ENCODE measurements around the gene TPSB2. TPM values are rescaled to one million over a fixed set of nuclear protein-coding genes. Genes with fewer than 3 reads are reported as not detected.
"Not testable (repeated sequence)": the region's sequence is repeated elsewhere in the genome, so short reads cannot be mapped to it uniquely, and the experiment has no call there.

Gene TPSB2
- total RNA-seq, 1 donor from 2014 or later = not detected

DNA sequence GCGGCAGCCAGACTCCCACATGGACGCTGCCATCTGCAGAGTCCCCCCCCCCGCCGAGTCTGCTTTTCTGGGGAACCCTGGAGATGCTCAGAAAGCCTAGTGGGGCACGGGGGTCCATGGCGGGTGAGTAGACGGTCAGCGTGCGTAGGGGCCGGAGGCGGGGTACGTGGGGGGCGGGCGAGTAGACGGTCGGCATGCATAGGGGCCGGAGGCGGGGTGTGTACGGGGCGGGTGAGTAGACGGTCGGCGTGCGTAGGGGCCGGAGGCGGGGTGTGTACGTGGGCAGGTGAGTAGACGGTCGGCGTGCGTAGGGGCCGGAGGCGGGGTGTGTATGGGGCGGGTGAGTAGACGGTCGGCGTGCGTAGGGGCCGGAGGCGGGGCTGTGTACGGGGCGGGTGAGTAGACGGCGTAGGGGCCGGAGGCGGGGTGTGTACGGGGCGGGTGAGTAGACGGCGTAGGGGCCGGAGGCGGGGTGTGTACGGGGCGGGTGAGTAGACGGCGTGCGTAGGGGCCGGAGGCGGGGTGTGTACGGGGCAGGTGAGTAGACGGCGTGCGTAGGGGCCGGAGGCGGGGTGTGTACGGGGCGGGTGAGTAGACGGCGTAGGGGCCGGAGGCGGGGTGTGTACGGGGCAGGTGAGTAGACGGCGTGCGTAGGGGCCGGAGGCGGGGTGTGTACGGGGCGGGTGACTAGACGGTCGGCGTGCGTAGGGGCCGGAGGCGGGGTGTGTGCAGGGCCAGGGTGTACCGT is 44.4 kb downstream of the TPSB2 start:
- DNase-seq (ENCODE audit: extremely low read depth, low read depth, low spot score) = not testable (repeated sequence)

DNA sequence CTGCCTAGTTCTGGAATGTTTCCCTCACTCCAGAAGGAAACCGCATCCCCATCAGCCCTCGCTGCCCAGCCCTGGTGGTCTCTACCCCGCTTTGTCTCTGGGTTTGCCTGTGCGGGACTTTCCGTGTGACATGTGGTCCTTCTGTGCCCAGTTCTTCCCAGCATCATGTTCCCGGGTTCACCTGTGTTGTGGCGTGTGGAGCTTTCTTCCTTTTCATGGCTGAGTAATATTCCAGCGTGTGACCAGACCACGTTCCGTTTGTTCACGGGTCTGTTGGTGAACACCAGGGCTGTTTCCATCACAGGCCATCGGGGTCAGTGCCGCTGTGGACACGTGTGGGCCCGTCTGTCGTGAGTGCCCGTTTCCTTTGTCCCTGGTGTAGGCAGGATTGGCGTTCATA is 45.0 kb downstream of the TPSB2 start:
- no peak for DNase-seq (ENCODE audit: extremely low read depth, low read depth, low spot score)

DNA sequence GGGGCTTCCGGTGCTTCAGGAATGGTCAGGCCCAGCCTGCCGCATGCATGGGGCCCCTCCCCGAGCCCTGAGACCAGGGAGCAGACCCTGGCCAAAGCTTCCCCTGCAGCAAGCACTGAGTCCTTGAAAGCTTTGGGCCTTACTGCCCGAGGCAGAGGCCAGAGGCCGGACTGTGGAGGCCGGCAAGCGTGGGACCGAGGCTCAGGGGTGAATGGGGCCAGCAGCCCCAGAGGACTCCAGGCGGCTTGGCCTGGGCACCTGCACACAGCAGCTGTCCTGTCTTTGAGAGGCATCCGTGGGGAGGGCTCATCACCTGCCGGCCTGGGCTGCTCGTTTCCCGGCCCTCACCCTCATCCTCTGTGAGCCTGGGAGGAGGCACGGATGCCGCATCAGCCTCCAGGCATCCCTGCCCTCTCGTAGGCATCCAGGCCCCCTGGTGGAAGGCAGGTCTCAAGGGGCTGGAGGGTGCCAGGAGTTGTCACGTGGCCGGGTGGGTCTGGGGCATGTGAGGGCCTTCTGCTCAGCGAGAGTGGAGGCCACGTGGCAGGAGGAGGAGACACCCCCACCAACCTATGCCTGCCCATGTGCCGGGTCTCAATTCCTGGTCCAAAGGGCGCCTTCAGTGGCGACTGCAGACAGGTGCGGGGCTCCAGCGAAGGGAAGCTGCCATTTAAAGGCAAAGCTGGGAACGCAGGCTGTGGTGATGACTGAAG is 45.7 kb downstream of the TPSB2 start:
- DNase-seq (ENCODE audit: extremely low read depth, low read depth, low spot score) = no peak

- DNase-seq (ENCODE audit: extremely low read depth, low read depth, low spot score) = no peak
These were observed 46.8 kb downstream of the TPSB2 start for GRCh38 chr16:1182950-1183907.

DNA sequence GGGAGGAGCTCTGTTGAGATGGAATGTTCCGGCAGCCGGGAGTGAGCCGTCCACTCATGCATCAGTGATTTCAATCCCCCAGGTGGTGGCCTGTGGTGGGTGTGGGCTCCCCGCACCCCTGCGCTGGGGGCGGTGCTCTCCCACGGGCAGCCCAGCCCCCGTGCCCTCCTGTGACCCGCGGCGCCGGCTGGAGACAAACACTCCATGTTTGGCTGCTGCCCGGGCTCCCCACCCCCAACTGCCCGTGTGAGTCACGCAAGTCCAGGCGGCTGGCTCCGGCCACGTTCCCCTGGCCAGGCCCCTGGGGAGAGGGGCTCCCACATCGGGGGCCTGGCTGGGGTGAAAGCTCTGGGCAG is 47.7 kb downstream of the TPSB2 start:
- no peak for DNase-seq (ENCODE audit: extremely low read depth, low read depth, low spot score)

DNA sequence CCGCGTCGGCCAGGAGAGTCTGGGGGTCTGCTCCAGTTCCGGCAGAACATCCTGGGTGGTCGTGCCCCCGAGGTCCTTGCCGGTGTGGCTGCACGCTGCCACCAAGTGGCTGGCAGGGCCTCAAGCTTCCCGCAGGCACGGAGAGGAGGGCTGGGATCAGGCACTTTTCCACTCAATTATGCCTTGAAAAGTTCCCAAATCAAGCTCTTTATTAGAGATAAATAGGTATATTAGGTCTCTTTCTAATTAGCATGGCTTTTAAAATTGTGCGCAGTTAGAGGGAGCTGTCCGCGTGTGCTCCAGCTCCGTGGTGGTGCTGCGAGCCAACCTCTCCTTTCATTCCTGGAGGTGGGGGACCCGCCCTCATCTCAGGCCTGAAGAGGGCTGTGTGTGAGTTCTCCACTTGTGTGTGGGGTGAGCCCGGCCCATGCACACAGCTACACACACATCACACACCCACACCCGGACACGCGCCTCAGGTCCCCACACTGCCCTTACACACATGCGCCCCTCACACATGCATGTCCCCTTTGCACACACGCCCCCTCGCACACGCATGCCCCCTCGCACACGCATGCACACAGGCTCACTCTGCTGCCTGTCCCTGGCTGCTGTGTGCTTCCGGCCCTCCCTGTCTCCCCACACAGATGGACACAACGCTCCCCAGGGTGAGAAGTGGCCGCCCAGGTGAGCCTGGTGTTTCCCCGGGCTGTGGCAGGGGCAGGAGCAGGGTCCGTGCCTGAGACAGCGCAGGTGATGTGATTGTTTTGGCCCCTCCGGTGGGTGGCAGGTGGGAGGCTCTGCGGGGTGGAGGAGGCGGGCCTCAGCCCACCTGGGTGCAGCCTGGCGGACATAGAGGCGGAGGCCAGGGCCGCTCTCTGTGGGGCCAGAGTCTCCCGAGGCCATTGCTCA is 48.3 kb downstream of the TPSB2 start:
- DNase-seq (ENCODE audit: extremely low read depth, low read depth, low spot score) = no peak

DNA sequence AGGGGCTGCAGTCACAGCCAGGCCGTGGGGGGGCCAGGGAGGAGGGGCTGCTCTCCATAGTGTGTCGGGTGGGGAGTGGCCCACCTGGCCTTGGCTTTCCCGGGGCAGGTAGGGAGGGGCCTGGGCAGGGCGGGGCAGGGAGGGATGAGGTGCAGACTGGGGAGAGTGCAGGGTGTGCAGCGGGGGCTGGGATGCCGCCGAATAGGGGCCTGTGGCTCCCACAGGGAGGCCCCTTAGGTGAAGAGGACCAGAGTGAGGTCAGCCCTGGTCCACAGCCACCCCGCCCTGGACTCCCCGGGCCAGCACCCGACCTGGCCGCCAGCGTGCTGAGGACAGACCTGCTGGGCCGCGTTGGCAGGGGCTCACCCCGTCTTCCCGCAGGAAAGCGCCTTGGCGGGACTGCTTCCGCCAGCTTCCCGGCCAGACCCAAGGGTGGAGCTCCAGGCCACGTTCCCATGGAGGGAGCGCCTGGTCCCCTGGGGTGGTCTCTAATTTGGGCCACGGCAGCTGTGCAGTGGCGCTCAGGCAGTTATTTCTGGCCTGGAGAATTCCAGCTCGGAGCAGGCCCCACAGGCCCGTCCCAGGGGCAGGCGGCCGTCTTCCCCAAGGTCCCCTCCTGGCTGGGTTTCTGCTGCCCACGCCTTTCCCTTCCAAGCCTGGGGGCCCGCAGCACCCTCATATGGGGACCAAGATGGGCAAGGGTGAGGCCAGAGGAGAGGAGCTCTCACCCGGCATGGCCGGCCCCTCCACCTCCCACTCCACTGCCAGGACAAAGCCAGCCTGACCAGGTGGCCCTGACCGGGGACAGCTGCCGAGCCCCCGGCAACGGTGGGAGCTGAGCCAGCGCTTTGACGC is 49.2 kb downstream of the TPSB2 start:
- no peak for DNase-seq (ENCODE audit: extremely low read depth, low read depth, low spot score)

Other genes with a start within 250 kb of the TPSB2 start
- gene SOX8, start 248.4 kb downstream of the TPSB2 start, total RNA-seq = 0.06 and 0.19 TPM in 2 replicates
- not detected in 2 replicates for gene SSTR5, start 157.4 kb downstream of the TPSB2 start, total RNA-seq
- gene C1QTNF8, start 133.9 kb downstream of the TPSB2 start, total RNA-seq = not detected in 2 replicates
- gene CACNA1H, start 77.1 kb downstream of the TPSB2 start, total RNA-seq = 0.15 and 1.3 TPM in 2 replicates
- not detected in 2 replicates for gene TPSG1, start 4.9 kb downstream of the TPSB2 start, total RNA-seq
- gene TPSAB1, start 10.5 kb upstream of the TPSB2 start, total RNA-seq = not detected in 2 replicates
- not detected in 2 replicates for gene TPSD1, start 25.9 kb upstream of the TPSB2 start, total RNA-seq
- 94.8 and 116 TPM in 2 replicates for gene UBE2I, start 79.5 kb upstream of the TPSB2 start, total RNA-seq
- 1.1 TPM in 2 replicates for gene BAIAP3, start 103.5 kb upstream of the TPSB2 start, total RNA-seq
- gene TSR3, start 121.7 kb upstream of the TPSB2 start, total RNA-seq = 102 and 119 TPM in 2 replicates
- 72.5 and 96.8 TPM in 2 replicates for gene GNPTG, start 121.7 kb upstream of the TPSB2 start, total RNA-seq
- 16.7 and 27.3 TPM in 2 replicates for gene UNKL, start 184.5 kb upstream of the TPSB2 start, total RNA-seq
- 9.4 and 18.7 TPM in 2 replicates for gene UQCC4, start 190.6 kb upstream of the TPSB2 start, total RNA-seq
- gene PERCC1, start 200.9 kb upstream of the TPSB2 start, total RNA-seq = not detected in 2 replicates
- gene CCDC154, start 214.4 kb upstream of the TPSB2 start, total RNA-seq = 0.58 TPM in 1 of 2 replicates, not detected in the other
- gene CLCN7, start 244.8 kb upstream of the TPSB2 start, total RNA-seq = 75.9 and 100 TPM in 2 replicates